ENCODE results near the gene UXS1.

GRCh38 chr2:106201661-106202060, 7.6 kb upstream of the UXS1 start:
- TF ChIP-seq CTCF (IDR thresholded peaks at IDR 0.05) (no peak), POLR2A (IDR thresholded peaks at IDR 0.05) (no peak)
